Activated CD4-positive, alpha-beta T cell treated with anti-CD3 and anti-CD28 coated beads, Interleukin-2, Interleukin-6, amounts not matched to agents 100 ng/mL and 50 ng/mL, durations not matched to agents 16 hours and 8 hours (primary cell): Measurements from ENCODE around the gene SPATA4.

Experiments
- DNase-seq: peaks from one replicate; pipeline ENCODE4 v3.0.0-alpha.2; 2020

The SPATA4 gene

DNA sequence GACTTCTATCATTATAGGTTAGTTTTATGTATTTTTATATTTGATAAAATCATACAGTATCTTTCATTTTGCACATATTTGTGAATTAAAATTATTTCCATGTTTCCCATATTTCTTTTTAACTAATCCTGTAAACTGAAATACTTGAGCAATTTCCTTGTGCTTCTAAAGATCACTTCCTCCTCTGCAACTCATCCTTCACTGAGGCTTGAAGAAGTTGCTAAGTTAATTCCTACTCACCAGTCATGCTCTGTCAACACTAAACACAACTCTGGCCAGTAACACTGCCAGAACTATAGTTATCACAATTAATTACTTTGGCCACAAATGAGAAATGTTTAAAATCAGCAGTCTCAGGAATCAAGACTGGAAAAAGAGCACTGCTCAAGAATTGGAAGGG lies 6.7 kb downstream of the SPATA4 start:
- DNase-seq, result no peak

DNA sequence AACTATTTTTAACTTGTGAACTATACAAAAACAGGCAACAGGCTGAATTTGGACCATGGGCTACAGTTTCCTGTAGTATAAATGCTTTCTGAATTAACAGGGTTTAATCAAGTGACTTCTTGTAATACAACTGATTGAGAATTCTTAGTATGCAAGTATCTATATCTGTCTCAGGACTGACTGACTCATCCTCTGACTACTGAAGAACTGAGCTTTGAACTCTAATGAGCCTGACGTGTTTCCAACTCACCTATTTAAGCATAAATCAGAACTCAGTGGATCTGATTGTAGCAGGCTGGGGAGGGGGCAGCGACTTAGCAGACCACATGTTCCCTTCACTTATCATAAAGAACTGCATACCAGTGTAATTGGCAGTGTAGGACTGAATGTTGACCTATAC lies 7.8 kb downstream of the SPATA4 start:
- peak; percentile 20 for DNase-seq

DNA sequence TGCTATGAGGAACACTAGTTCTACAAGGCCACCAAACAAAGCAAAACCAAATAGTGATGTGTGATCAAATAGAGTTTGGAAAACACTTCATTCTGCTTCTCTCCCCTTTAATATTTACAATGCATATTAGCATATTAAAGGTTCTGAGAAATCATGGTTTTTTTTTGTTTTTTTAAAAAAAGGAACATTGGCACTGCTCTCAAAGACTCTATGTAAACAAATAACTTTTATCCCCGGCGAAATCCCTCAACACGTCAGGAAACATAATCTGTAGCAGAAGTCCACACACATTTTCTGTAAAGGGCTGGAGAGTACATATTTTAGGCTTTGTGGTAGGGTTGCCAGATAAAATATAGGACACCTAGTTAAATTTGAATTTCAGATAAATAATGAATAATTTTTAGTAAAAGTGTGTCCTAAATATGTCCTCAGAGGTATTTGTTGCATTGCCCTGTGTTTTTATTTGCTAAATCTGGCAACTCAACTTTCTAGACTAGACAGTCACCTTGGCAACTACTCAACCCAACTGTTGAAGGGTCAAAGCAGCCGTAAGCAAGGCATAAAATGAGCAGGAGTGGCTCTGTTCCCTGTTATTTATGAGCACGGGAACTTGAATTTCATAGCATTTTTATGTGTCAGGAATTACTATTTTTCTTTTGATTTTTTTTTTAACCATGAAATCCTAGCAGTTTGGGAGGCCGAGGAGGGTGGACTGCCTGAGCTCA lies 8.6 kb downstream of the SPATA4 start:
- DNase-seq, result no peak

DNA sequence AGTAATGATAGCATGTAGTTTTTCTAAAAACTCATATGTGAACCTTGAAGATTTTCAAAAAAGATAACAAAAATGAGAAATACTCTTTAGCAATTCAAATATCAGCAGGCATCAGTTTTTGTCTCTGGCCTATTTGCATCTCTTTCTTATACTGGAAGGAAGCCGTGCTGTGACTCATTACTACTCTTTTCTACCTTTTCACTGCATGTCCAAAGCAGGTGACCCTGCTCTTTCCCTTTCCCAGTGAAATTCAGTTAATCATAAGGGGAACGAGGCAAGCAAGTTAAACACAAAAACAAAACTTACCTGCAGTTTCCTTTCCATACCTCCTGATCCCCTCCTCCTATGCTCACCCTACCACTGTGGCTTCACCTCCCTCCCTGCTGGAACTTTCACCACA lies 9.3 kb downstream of the SPATA4 start:
- no peak for DNase-seq

DNA sequence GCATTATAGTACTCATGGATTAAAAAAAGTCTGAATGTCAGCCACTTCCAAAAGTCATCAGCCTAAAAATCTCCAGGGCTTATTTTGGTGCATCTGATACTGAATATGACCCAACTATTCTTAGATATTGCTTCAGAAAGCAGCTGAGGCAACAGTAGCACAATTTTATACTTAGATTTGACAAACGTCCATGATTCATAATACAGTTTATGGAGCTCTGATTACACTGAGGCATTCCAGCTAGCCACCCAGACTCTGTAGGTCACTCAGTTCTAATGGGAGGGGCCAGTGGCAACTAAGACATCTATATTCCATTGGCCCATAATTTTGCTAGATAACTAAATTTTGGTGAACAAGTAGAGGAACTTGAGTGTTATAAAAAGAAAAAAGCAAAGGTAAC lies 10.3 kb downstream of the SPATA4 start:
- DNase-seq, result no peak

DNA sequence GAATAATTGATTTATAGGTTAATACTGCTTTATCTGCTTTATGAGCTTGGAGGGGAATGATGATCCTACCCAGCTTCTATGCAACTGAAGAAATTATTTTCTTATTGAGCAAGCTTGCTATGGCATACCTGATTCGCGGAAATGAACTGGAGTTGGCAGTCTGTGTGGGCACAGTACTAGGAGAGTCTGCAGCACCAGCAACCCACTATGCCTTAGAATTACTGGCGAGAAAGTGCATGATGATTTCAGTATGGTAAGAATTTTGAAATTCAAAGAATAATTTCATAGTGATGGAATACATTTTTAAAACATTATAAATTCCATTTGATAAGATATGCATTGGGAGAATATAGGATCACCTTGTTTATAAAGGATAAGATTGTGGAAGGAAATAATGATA lies 32.3 kb downstream of the SPATA4 start:
- no peak for DNase-seq

DNA sequence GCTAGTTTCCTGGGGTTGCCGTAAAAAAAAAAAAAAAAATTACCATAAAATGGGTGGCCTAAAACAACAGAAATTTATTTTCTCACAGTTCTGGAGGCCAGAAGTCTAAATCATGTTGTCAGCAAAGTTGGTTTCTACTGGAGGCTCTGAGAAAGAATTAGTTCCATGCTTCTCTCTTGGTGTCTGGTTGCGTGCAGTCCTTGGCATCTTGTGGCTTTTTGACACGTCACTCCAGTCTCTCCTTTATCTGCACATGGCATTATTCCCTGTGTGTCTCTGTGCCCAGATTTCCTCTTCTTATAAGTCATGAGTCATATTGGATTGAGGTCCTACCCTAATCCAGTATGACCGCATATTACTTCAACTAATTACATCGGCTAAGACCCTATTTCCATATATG lies 38.7 kb downstream of the SPATA4 start:
- DNase-seq, result no peak

DNA sequence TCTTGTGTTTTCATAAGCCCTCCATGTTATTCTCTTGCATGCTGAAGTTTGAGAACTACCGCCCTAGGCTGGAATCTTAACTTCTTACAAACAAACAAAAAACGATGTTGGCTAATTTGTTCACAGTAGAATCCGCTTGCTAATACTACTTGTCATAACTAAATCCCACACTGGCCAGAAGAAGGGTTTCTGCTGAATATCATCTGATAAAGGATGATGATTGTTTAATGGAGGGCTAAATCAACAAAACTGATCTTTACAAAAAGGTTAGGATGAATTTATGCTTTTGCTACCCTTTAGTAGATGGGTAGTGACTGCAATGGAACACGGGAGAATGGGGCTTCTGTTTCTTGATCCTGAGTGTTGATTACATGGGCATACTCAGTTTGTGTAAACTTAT lies 42.3 kb downstream of the SPATA4 start:
- DNase-seq, result no peak

DNA sequence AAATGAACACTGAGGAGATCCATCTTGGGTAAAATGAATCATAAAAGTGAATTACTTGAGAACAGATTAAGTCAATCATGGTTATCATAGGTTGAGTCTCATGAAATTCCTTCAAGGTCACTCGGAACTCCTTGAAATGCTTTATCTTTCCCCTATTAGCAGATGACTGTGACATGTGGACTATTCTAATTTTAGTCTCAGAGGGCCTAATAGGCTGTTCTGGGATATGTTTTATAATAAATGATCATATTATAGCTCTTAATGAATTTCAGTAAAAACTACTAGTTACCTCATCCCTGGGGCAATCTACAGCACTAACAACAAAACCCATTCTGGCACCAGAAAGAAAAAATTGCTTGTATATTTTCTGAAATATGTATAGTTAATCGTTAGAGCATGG lies 44.7 kb downstream of the SPATA4 start:
- DNase-seq, result no peak

DNA sequence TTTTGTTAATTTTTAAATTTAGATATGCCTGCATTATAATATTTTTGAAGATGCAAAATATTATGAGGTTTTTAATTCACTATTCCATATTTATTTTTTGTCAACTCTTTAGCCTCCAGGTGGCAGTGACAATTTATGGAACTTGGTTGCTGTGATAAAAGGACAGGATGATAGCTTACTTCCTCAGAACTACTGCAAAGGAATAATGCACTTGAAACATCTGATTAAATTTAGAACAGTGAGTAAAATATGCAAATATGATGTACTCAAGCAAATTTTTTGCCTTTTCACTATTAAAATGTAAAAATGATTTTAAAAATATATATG lies 45.1 kb downstream of the SPATA4 start:
- DNase-seq, result no peak

DNA sequence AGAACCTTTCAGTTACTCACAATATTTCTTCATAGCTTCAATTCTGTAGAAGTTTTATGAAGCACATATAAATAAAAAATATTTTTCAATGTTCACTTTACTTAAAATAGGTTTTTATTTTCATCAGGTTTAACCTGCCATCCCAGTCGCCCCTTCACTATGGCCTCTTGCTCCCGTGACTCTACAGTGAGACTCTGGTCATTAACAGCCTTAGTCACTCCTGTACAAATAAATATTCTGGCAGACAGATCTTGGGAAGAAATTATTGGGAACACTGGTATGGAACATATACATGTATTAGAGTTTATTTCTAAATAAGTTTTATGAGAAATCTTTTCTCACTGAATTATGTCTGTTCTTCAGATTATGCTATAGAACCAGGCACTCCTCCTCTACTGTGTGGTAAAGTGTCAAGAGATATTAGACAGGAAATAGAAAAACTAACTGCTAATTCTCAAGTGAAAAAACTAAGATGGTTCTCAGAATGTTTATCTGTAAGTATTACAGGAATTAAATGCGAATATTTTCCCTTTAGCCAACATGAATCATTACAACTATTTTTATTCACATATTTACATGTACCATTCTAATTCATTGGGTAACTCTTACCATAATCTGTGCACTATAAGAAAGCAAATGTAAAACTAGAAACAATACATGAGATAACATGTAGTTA lies 45.6 kb downstream of the SPATA4 start:
- DNase-seq, result no peak

DNA sequence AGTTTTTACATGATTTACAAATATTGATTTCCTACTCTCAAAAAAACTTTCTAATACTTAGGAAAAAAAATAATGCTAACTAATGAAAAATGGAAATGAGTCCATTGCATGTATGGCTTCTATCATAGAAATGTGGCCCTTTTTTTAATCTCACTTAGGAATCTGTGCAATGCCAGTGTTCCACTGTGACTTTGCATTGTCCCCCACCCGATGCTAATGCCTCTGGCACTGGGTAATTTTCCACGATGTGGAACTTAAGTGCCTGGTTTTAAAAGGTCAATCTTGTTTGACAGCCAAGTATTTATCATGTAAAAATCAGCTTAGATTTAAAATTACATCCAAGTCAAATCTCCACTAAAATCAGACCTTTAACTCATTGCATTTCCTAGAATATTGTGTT lies 53.1 kb downstream of the SPATA4 start:
- DNase-seq, result no peak

DNA sequence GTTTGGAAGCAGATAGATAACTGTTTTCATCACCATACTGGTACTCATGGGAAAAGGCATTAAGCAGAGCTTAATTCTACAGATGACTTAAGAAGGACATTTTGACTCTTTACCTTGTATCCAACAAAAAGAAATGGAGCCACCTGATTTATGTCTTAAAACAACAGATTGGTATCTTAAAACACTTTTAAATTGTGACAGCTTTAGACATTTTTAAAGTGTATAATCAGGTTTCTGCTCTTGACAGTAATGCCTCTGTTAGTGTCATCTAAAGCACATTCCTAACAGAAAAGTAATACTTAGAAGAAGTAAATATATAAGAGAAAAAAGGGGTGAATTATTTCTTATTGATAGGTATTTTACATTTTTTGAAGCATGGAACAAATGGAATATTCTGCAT lies 55.9 kb downstream of the SPATA4 start:
- no peak for DNase-seq

DNA sequence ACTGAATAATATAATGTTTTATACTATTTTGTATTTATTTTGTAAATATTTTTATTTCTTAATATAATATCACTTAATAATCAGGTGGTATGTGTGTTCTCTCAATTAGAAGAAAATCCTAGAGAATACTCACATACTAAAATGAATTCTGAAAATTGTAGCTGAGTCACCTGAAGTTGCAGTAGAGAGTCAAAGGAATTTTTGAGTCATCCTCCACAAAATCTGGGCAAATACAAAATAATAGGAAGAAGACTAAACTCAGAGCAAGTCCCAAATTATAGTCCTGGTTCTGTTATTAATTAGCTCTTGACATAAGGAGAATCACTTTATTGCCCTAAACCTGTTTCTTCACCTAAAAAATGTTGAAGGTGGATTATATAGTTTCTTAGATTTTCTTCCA lies 57.8 kb downstream of the SPATA4 start:
- DNase-seq, result no peak

DNA sequence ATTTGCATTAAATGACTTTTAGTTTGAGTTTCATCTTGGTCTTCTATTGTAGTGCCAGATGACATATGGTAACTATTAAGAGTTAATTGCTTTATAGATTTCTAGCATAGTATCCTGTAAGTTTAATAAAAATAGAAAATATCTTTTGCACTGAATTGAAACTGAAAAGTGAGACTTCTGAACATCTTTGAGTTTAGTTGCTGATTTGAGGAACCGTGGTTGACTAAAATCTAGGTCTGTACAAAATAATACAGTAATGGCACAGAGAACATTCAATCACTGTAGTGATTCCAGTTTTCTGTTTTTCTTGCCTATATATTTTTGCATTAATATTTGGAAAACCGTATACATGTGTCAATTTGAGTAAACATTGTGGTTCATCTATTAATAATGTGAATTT lies 60.7 kb downstream of the SPATA4 start:
- DNase-seq, result no peak
